Fibroblast of villous mesenchyme (primary cell): ENCODE results near the gene CAPS. TPM values are rescaled to one million over a fixed set of nuclear protein-coding genes. Genes with fewer than 3 reads are reported as not detected.

Source experiments
- DNase-seq: peaks from one replicate; pipeline ENCODE4 v3.0.0-alpha.2; 2010; ENCODE audit warnings: low read depth
- H3K4me3 ChIP-seq: 2 replicates; pipeline ENCODE4 v1.5.1; 2011; ENCODE audit warnings: low read depth, mild to moderate bottlenecking, low read length
- total RNA-seq: library from RNA; depleted of rRNA; stranded (reverse); fragments of >200 nt; gene quantifications from 2 replicates; pipeline ENCODE4 v1.2.3, GENCODE V29; 2012
- TF ChIP-seq, protein P1 (sequence below): IDR thresholded peaks from 2 replicates; pipeline ENCODE4 v1.5.1; 2012; ENCODE audit warnings: low read depth, mild to moderate bottlenecking, low read length; ENCODE audit not compliant: insufficient read depth

CAPS gene
- total RNA-seq, 1 donor, result 1.7 TPM

DNA sequence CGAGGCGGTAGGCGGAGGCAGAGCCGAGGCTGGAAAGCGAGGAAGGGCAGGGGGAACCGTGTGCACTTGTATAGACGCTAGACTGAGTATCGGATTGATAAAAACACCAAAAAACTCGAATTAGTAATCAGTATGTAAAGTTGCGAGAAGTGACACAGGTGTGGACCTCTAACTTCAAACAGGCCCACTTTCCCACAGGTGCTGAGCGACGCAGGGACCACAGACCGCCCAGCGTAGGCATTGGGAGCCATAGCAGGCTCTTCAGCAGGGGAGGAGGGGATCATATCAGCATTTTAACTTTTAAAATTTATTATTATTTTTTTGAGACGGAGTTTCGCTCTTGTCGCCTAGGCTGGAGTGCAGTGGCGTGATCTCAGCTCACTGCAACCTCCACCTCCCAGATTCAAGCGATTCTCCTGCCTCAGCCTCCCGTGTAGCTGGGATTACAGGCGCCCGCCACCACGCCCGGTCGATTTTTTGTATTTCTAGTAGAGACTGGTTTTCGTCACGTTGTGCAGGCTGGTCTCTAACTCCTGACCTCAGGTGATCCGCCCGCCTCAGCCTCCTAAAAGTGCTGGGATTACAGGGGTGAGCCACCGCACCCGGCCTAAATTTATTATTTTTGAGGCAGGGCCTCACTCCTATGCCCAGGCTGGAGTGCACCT, 8.8 kb upstream of the CAPS start:
- TF ChIP-seq, protein P1, sequence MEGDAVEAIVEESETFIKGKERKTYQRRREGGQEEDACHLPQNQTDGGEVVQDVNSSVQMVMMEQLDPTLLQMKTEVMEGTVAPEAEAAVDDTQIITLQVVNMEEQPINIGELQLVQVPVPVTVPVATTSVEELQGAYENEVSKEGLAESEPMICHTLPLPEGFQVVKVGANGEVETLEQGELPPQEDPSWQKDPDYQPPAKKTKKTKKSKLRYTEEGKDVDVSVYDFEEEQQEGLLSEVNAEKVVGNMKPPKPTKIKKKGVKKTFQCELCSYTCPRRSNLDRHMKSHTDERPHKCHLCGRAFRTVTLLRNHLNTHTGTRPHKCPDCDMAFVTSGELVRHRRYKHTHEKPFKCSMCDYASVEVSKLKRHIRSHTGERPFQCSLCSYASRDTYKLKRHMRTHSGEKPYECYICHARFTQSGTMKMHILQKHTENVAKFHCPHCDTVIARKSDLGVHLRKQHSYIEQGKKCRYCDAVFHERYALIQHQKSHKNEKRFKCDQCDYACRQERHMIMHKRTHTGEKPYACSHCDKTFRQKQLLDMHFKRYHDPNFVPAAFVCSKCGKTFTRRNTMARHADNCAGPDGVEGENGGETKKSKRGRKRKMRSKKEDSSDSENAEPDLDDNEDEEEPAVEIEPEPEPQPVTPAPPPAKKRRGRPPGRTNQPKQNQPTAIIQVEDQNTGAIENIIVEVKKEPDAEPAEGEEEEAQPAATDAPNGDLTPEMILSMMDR, result no peak
- no peak for DNase-seq
- peak overlapping the region; percentile 86 for H3K4me3 ChIP-seq

DNA sequence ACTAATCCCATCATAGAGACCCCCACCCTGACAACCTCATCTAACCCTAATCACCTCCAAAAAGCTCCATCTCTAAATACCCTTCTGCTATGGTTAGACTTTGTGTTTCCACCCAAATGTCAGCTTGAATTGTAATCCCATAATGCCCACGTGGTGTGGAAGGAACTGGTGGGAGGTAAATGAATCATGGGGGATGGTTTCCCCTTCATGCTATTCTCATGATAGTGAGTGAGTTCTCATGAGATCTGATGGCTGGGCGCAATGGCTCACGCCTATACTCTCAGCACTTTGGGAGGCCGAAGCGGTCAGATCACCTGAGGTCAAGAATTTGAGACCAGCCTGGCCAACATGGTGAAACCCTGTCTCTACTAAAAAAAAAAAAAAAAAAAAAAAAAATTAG, 6.8 kb upstream of the CAPS start:
- DNase-seq, result no peak
- TF ChIP-seq, protein P1, result no peak

GRCh38 chr19:5908773-5909442, 5.1 kb upstream of the CAPS start:
- no peak overlapping the region for H3K4me3 ChIP-seq
- DNase-seq, result no peak
- TF ChIP-seq, protein P1, result no peak

More for the DNA sequence above, 6.8 kb upstream of the CAPS start:
- H3K4me3 ChIP-seq, result no peak overlapping the region

DNA sequence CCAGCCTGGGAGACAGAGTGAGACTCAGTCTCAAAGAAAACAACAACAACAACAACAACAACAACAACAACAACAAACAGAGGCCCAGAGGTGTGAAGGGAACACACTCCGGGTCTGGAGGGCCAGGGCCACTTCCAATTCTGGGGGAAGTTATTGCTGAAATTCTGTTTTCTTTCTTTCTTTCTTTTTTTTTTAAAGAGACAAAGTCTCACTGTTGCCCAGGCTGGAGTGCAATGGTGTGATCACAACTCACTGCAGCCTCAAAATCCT, 3.5 kb upstream of the CAPS start:
- TF ChIP-seq, protein P1, result no peak
- H3K4me3 ChIP-seq, result no peak overlapping the region
- no peak for DNase-seq

DNA sequence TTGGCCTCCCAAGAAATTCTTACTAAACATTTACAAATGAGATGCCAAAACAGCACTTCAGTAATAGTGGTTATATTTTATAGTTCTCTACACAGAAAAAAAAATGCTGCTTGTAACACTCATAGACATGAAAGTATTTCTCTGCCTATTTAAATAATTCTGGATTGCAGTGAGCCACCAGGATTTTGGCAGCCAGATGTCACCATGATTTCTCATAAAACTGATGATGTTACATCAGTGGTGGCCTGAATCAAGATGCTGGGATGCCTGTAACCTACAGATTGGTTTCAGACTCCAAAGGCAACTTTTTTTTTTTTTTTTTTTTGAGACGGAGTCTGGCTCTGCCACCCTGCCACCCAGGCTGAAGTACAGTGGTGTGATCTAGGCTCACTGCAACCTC, 2.7 kb upstream of the CAPS start:
- TF ChIP-seq, protein P1, result no peak
- DNase-seq, result no peak

DNA sequence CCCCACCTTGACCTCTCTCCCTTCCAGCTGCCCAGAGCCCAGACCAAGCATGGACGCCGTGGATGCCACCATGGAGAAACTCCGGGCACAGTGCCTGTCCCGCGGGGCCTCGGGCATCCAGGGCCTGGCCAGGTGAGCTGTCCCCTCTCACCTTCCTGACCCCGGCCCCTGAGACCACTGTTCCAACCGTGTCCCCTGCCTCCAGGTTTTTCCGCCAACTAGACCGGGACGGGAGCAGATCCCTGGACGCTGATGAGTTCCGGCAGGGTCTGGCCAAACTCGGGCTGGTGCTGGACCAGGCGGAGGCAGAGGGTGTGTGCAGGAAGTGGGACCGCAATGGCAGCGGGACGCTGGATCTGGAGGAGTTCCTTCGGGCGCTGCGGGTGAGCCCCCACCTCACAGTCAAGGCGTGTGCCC, 312 bp downstream of the CAPS start:
- no peak overlapping the region for H3K4me3 ChIP-seq
- TF ChIP-seq, protein P1, result no peak
- DNase-seq, result no peak

More for the DNA sequence above, 2.7 kb upstream of the CAPS start:
- H3K4me3 ChIP-seq, result no peak overlapping the region
